HepG2 (cell line): ENCODE results near the gene OR2B2. TPM values are rescaled to one million over a fixed set of nuclear protein-coding genes. Genes with fewer than 3 reads are reported as not detected.

Experiments
- CREB1 ChIP-seq, 2 experiments: fragments of 450-650 bp in 1 of 2; IDR thresholded peaks; 2 replicates each; pipeline ENCODE4 v1.6.1; 2016 to 2017; ENCODE audit warnings: control low read depth in 1 of 2, mild to moderate bottlenecking in 1 of 2, missing compliant biosample characterization in 1 of 2, missing genetic modification characterization in 1 of 2
- FOXO1 ChIP-seq: sonication (generic); formaldehyde crosslinking; IDR thresholded peaks from 2 replicates; pipeline ENCODE4 v1.4.0; 2020; ENCODE audit warnings: missing genetic modification reagents
- HDAC6 ChIP-seq: fragments of 200-600 bp; sonication (generic); IDR thresholded peaks from 2 replicates; pipeline ENCODE4 v1.7.0; 2017; ENCODE audit warnings: mild to moderate bottlenecking, antibody characterized with exemption, low read length, low read depth
- JARID2 ChIP-seq: sonication (generic); formaldehyde crosslinking; IDR thresholded peaks from 2 replicates; pipeline ENCODE4 v1.8.1; 2023; ENCODE audit warnings: missing genetic modification reagents, inconsistent platforms; ENCODE audit not compliant: insufficient replicate concordance
- KDM3A ChIP-seq: IDR thresholded peaks from 2 replicates; pipeline ENCODE4 v1.6.1; 2018; ENCODE audit warnings: low read depth, missing compliant biosample characterization
- MED13 ChIP-seq: sonication (generic); formaldehyde crosslinking; IDR thresholded peaks from 2 replicates; pipeline ENCODE4 v1.5.0; 2020; ENCODE audit warnings: missing genetic modification reagents
- MTF1 ChIP-seq: sonication (generic); formaldehyde crosslinking; IDR thresholded peaks from 2 replicates; pipeline ENCODE4 v1.5.0; 2020; ENCODE audit warnings: missing genetic modification reagents
- NR2F2 ChIP-seq: IDR thresholded peaks from 2 replicates; pipeline ENCODE4 v1.6.1; 2012; ENCODE audit warnings: low read depth, inconsistent platforms, borderline replicate concordance
- ONECUT2 ChIP-seq: sonication (generic); formaldehyde crosslinking; IDR thresholded peaks from 2 replicates; pipeline ENCODE4 v1.4.0; 2020; ENCODE audit warnings: missing genetic modification reagents
- RFX3 ChIP-seq: IDR thresholded peaks from 2 replicates; pipeline ENCODE4 v1.6.1; 2016; ENCODE audit warnings: missing biosample characterization, missing genetic modification reagents
- RXRA ChIP-seq: sonication (generic); formaldehyde crosslinking; IDR thresholded peaks from 2 replicates; pipeline ENCODE4 v1.5.1; 2020; ENCODE audit warnings: missing genetic modification reagents
- SALL2 ChIP-seq: sonication (generic); formaldehyde crosslinking; IDR thresholded peaks from 2 replicates; pipeline ENCODE4 v1.8.1; 2023; ENCODE audit warnings: mild to moderate bottlenecking, missing genetic modification reagents, inconsistent platforms
- SOX6 ChIP-seq, 2 experiments: fragments of 450-650 bp in 1 of 2; sonication (generic) in 1 of 2; formaldehyde crosslinking in 1 of 2; IDR thresholded peaks; 2 replicates each; pipeline versions ENCODE4 v1.4.0 to v1.6.1; 2017 to 2020; ENCODE audit warnings: antibody characterized with exemption in 1 of 2, mild to moderate bottlenecking in 1 of 2, missing genetic modification reagents in 1 of 2
- THAP11 ChIP-seq: IDR thresholded peaks from 2 replicates; pipeline ENCODE4 v1.6.1; 2016; ENCODE audit warnings: missing biosample characterization, missing genetic modification reagents
- TRIM22 ChIP-seq: fragments of 450-650 bp; IDR thresholded peaks from 2 replicates; pipeline ENCODE4 v1.6.1; 2017
- ZFAT ChIP-seq: sonication (generic); formaldehyde crosslinking; conservative IDR thresholded peaks from 2 replicates; pipeline ENCODE4 v1.8.1; 2023; ENCODE audit warnings: missing genetic modification reagents, inconsistent platforms
- ZNF510 ChIP-seq: sonication (generic); formaldehyde crosslinking; IDR thresholded peaks from 2 replicates; pipeline ENCODE4 v1.4.0; 2020; ENCODE audit warnings: low read depth, mild to moderate bottlenecking, missing genetic modification reagents
- ZNF564 ChIP-seq: sonication (generic); formaldehyde crosslinking; IDR thresholded peaks from 2 replicates; pipeline ENCODE4 v1.8.1; 2023; ENCODE audit warnings: mild to moderate bottlenecking, missing genetic modification reagents
- ZNF768 ChIP-seq: sonication (generic); formaldehyde crosslinking; IDR thresholded peaks from 2 replicates; pipeline ENCODE4 v1.4.0; 2020; ENCODE audit warnings: missing genetic modification reagents
- ZSCAN31 ChIP-seq: sonication (generic); formaldehyde crosslinking; IDR thresholded peaks from 2 replicates; pipeline ENCODE4 v1.5.0; 2020; ENCODE audit warnings: low read depth, mild to moderate bottlenecking, missing genetic modification reagents
- polyA plus RNA-seq, 8 experiments: library from polyadenylated mRNA; depleted of rRNA in 3 of 8; stranded (reverse) in 7 of 8; unstranded in 1 of 8; fragments of >200 nt; fragmentation: Illumina TruSeq in 4 of 8; extraction: Trizol in 4 of 8; gene quantifications; 2 replicates each; pipeline versions ENCODE4 v1.2.1 to v1.2.3, GENCODE V29; 2011 to 2016; ENCODE audit warnings: low read depth in 4 of 8, missing spikeins in 1 of 8, mixed read lengths in 1 of 8; ENCODE audit not compliant: insufficient read depth in 1 of 8
- total RNA-seq, 5 experiments: library from RNA; depleted of rRNA; stranded (reverse); fragments of >200 nt; fragmentation: Illumina TruSeq; extraction: Trizol; gene quantifications; 2 replicates each; pipeline ENCODE4 v1.2.3, GENCODE V29; 2016; ENCODE audit warnings: low read depth in 1 of 5
- TF ChIP-seq, protein P1 (sequence below), 2 experiments: IDR thresholded peaks; 2 replicates each; pipeline ENCODE4 v1.6.1; 2011 to 2012; ENCODE audit warnings: low read length in 2 of 2, borderline replicate concordance in 1 of 2, low read depth in 1 of 2, mild to moderate bottlenecking in 1 of 2, moderate library complexity in 1 of 2
- TF ChIP-seq, protein P2 (sequence below): sonication (generic); formaldehyde crosslinking; conservative IDR thresholded peaks from 2 replicates; pipeline ENCODE4 v1.4.0; 2020; ENCODE audit warnings: mild to moderate bottlenecking, missing genetic modification reagents, moderate library complexity

The OR2B2 gene
- total and polyA plus RNA-seq, 2 of the 13 experiments (the other 11 are each of a cell fraction or from before 2014, with no cell fraction given) = not detected

GRCh38 chr6:27889275-27889627 is 22.9 kb downstream of the OR2B2 start (continued):
- TF ChIP-seq ZFAT (CRISPR knock-in tag) = no peak
- no peak for TF ChIP-seq NR2F2
- TF ChIP-seq ZSCAN31 (CRISPR knock-in tag) = peak; percentile 27; the same call in 1 of the 2 replicates
- peak; percentile 37; the same call in 1 of the 2 replicates for TF ChIP-seq FOXO1 (CRISPR knock-in tag)
- no peak for TF ChIP-seq KDM3A (CRISPR knock-in tag)
- no peak for TF ChIP-seq RFX3 (CRISPR knock-in tag)
- no peak for TF ChIP-seq HDAC6
- TF ChIP-seq ZNF768 (CRISPR knock-in tag) = no peak
- TF ChIP-seq SOX6 (IDR thresholded peaks at IDR 0.05) = no peak
- TF ChIP-seq SOX6 (CRISPR knock-in tag; IDR thresholded peaks at IDR 0.05) = 0 out of 2 replicates have a peak, but pooled peaks have one; percentile 23
- no peak for TF ChIP-seq TRIM22
- no peak for TF ChIP-seq JARID2 (CRISPR knock-in tag)
- TF ChIP-seq THAP11 = peak; percentile 43; the same call in 1 of the 2 replicates
- TF ChIP-seq SALL2 (CRISPR knock-in tag) = no peak
- TF ChIP-seq ONECUT2 (CRISPR knock-in tag) = no peak
- peak; percentile 76; the same call in 1 of the 2 replicates for TF ChIP-seq RXRA (CRISPR knock-in tag)
- TF ChIP-seq, protein P1, sequence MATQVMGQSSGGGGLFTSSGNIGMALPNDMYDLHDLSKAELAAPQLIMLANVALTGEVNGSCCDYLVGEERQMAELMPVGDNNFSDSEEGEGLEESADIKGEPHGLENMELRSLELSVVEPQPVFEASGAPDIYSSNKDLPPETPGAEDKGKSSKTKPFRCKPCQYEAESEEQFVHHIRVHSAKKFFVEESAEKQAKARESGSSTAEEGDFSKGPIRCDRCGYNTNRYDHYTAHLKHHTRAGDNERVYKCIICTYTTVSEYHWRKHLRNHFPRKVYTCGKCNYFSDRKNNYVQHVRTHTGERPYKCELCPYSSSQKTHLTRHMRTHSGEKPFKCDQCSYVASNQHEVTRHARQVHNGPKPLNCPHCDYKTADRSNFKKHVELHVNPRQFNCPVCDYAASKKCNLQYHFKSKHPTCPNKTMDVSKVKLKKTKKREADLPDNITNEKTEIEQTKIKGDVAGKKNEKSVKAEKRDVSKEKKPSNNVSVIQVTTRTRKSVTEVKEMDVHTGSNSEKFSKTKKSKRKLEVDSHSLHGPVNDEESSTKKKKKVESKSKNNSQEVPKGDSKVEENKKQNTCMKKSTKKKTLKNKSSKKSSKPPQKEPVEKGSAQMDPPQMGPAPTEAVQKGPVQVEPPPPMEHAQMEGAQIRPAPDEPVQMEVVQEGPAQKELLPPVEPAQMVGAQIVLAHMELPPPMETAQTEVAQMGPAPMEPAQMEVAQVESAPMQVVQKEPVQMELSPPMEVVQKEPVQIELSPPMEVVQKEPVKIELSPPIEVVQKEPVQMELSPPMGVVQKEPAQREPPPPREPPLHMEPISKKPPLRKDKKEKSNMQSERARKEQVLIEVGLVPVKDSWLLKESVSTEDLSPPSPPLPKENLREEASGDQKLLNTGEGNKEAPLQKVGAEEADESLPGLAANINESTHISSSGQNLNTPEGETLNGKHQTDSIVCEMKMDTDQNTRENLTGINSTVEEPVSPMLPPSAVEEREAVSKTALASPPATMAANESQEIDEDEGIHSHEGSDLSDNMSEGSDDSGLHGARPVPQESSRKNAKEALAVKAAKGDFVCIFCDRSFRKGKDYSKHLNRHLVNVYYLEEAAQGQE (IDR thresholded peaks at IDR 0.05; ENCODE audit: borderline replicate concordance in 1 of 2, low read depth in 1 of 2, low read length in 2 of 2) = no peak
- no peak for TF ChIP-seq CREB1 (IDR thresholded peaks at IDR 0.05)
- TF ChIP-seq CREB1 (CRISPR knock-in tag; IDR thresholded peaks at IDR 0.05) = no peak
- TF ChIP-seq, protein P2, sequence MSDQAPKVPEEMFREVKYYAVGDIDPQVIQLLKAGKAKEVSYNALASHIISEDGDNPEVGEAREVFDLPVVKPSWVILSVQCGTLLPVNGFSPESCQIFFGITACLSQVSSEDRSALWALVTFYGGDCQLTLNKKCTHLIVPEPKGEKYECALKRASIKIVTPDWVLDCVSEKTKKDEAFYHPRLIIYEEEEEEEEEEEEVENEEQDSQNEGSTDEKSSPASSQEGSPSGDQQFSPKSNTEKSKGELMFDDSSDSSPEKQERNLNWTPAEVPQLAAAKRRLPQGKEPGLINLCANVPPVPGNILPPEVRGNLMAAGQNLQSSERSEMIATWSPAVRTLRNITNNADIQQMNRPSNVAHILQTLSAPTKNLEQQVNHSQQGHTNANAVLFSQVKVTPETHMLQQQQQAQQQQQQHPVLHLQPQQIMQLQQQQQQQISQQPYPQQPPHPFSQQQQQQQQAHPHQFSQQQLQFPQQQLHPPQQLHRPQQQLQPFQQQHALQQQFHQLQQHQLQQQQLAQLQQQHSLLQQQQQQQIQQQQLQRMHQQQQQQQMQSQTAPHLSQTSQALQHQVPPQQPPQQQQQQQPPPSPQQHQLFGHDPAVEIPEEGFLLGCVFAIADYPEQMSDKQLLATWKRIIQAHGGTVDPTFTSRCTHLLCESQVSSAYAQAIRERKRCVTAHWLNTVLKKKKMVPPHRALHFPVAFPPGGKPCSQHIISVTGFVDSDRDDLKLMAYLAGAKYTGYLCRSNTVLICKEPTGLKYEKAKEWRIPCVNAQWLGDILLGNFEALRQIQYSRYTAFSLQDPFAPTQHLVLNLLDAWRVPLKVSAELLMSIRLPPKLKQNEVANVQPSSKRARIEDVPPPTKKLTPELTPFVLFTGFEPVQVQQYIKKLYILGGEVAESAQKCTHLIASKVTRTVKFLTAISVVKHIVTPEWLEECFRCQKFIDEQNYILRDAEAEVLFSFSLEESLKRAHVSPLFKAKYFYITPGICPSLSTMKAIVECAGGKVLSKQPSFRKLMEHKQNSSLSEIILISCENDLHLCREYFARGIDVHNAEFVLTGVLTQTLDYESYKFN = peak; percentile 57
- no peak for TF ChIP-seq ZNF510 (CRISPR knock-in tag)
- no peak for TF ChIP-seq ZNF564
- no peak for TF ChIP-seq MED13 (CRISPR knock-in tag)
- no peak for TF ChIP-seq MTF1 (CRISPR knock-in tag)
